Heart left ventricle (tissue), 16 donors: ENCODE measurements around the gene PDE11A. TPM values are rescaled to one million over a fixed set of nuclear protein-coding genes. Genes with fewer than 3 reads are reported as not detected.

ENCODE experiments used
- ATAC-seq, 4 donors: fragments of 200-7000 bp; cut with Tn5 transposase; one replicate each; pipeline ENCODE4 v1.9.1; 2020 to 2022; ENCODE audit warnings: moderate library complexity in 4 of 4, mild to moderate bottlenecking in 3 of 4, moderate number of reproducible peaks in 1 of 4
- DNase-seq, 5 donors: peaks; one replicate each; pipeline ENCODE4 v3.0.0-alpha.2; 2020
- H3K27ac ChIP-seq, 12 donors: fragments of 200-600 bp; sonication (generic) in 4 of 12; one replicate each; pipeline versions ENCODE4 v1.5.0 to v1.8.0; 2016 to 2022; ENCODE audit warnings: mild to moderate bottlenecking in 2 of 12
- H3K27me3 ChIP-seq, 9 donors: fragments of 200-600 bp; sonication (generic) in 2 of 9; one replicate each; pipeline versions ENCODE4 v1.5.1 to v1.8.0; 2016 to 2022; ENCODE audit warnings: mild to moderate bottlenecking in 3 of 9
- H3K36me3 ChIP-seq, 9 donors: fragments of 200-600 bp; sonication (generic) in 2 of 9; one replicate each; pipeline versions ENCODE4 v1.5.0 to v1.8.0; 2018 to 2022; ENCODE audit warnings: mild to moderate bottlenecking in 2 of 9
- H3K4me1 ChIP-seq, 12 donors: fragments of 200-600 bp; sonication (generic) in 4 of 12; one replicate each; pipeline versions ENCODE4 v1.5.0 to v1.8.0; 2016 to 2022; ENCODE audit warnings: mild to moderate bottlenecking in 3 of 12
- H3K4me3 ChIP-seq, 12 donors: fragments of 200-600 bp; sonication (generic) in 4 of 12; one replicate each; pipeline versions ENCODE4 v1.5.0 to v1.8.0; 2017 to 2022; ENCODE audit warnings: mild to moderate bottlenecking in 9 of 12, moderate library complexity in 4 of 12
- H3K9me3 ChIP-seq, 12 donors: fragments of 200-600 bp; sonication (generic) in 4 of 12; one replicate each; pipeline versions ENCODE4 v1.5.0 to v1.8.0; 2016 to 2022; ENCODE audit warnings: mild to moderate bottlenecking in 1 of 12
- CTCF ChIP-seq, 12 donors: fragments of 200-600 bp; sonication (generic) in 4 of 12; IDR thresholded peaks; one replicate each; pipeline versions ENCODE4 v1.5.0 to v1.8.0; 2018 to 2022; ENCODE audit warnings: antibody characterized with exemption in 12 of 12, mild to moderate bottlenecking in 5 of 12
- POLR2A ChIP-seq, 2 donors: fragments of 450-650 bp; IDR thresholded peaks; one replicate each; pipeline ENCODE4 v1.6.1; 2017; ENCODE audit warnings: antibody characterized with exemption in 2 of 2, mild to moderate bottlenecking in 2 of 2, moderate library complexity in 2 of 2
- WGBS, 4 donors: extraction: QIAGEN DNeasy Blood & Tissue Kit in 2 of 4; methylation state at CpG; one replicate each; pipeline versions ENCODE4 v1.1.5 to v1.1.7; 2013 to 2018; 5-methylcytosine and 5-hydroxymethylcytosine counted together
- intact Hi-C, 10 donors: fragments of 100-400 bp; cut with DNase I; formaldehyde crosslinking; loops; one replicate each; pipeline versions ENCODE4 v1.11.1 to v1.14.2; 2022
- polyA plus RNA-seq, 2 donors: library from polyadenylated mRNA; stranded (reverse); fragments of 200-250 nt; gene quantifications; one replicate each; pipeline ENCODE4 v1.2.3, GENCODE V29; 2013
- total RNA-seq, 9 donors: library from RNA; depleted of rRNA in 2 of 9; stranded (reverse); fragments of >200 nt in 2 of 9; fragmentation: NEBNext Ultra II Directional in 3 of 9; extraction: Animal tissue kit (Norgen Biotek cat#: 25700) in 3 of 9; gene quantifications; one replicate each; pipeline versions ENCODE4 v1.1.0 to v1.2.4, GENCODE V29; 2016 to 2023
- donor health status: ischemic (EF 13 %, LVEDD 7.1; RV severe dilation, severe dysfunction).
- donor health status: healthy with polysubstance abuse.
- donor health status: DM: no; HTN: yes; CAD: no.
- donor health status: DM: no; HTN: no; CAD: no.
- donor health status: ischemic (EF 25% LVEDD 6.9; RV normal size, moderate dysfunction).
- donor health status: ischemic (EF 25% LVEDD 5.7; RV mildly dilated, moderate dysfunction).
- donor health status: healthy.
- donor health status: DM: yes; HTN: yes; CAD: no.
- donor health status: ischemic (EF 35%, LVEDD 5.7; RV mildly dilated, moderate dysfunction).
- donor health status: nonischemic (EF 11% LVEDD 7.7; RV severe dilation, severe dysfunction).
- donor health status: DM: yes; HTN: yes; CAD: no.
- donor health status: PGD.
- donor health status: ischemic (EF 29% LVEDD 5.4; RV normal size, mild dysfunction).
- donor health status: nonischemic (EF 23%, LVEDD 6.1; RV moderate dilation, normal function).

PDE11A gene
- total and polyA plus RNA-seq, 11 donors = 0.24 to 2.9 (median 0.88) TPM

GRCh38 chr2:177772529-177772928 lies 300.0 kb downstream of the PDE11A start:
- TF ChIP-seq POLR2A (IDR thresholded peaks at IDR 0.05) = no peak
- TF ChIP-seq CTCF (IDR thresholded peaks at IDR 0.05) = peak; percentile 31 to 61 (median 41)
- H3K36me3 ChIP-seq = no peaks in the 10 kb centered on the region
- ATAC-seq (no peak), DNase-seq (no peak)
- intact Hi-C loops = loop anchor here in 1 of 10 donors (5.0 kb wide), 1 partner anchor 110 kb away; no protein-coding TSS in a partner anchor
- no peaks in the 10 kb centered on the region for H3K9me3 ChIP-seq
- H3K27ac ChIP-seq = no peak overlapping the region
- peaks cover 0 to 3% (median 0%) of the 10 kb centered on the region in 12 donors for H3K4me1 ChIP-seq
- H3K4me3 ChIP-seq = no peak overlapping the region
- H3K27me3 ChIP-seq = no peaks in the 10 kb centered on the region

GRCh38 chr2:177771191-177771590 lies 301.4 kb downstream of the PDE11A start:
- no peaks in the 10 kb centered on the region for H3K9me3 ChIP-seq
- ATAC-seq (no peak), DNase-seq (no peak)
- H3K4me3 ChIP-seq = no peak overlapping the region
- TF ChIP-seq POLR2A (IDR thresholded peaks at IDR 0.05) (no peak), CTCF (IDR thresholded peaks at IDR 0.05) (no peak)
- intact Hi-C loops = loop anchor here in 1 of 10 donors (5.0 kb wide), 1 partner anchor 111 kb away; no protein-coding TSS in a partner anchor
- H3K36me3 ChIP-seq = no peaks in the 10 kb centered on the region
- 80 to 94% (median 86%) methylated on average over 3 of the region's 3 CpGs for WGBS, 4 donors
- H3K4me1 ChIP-seq = peaks cover 0 to 3% (median 0%) of the 10 kb centered on the region in 12 donors
- H3K27ac ChIP-seq = no peak overlapping the region
- H3K27me3 ChIP-seq = no peaks in the 10 kb centered on the region

DNA sequence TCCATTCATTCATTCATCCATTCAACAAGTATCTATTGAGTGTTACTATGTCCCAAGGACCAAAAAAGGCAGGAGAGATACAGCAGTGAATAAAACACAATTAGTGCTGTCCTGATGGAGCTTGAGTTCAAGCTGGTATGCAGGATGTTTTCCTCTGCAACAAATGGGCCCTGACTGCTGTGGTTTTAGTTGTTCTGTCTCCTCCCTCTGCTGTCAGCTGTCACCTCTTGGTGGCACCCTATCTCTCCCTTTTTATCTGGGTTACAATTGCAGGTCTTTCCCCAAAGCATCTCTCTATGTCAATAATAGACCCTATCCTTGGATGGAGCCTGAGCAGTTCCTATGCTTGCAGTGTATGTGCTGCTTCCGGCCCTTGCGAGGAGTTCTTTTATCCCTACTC lies 304.8 kb downstream of the PDE11A start:
- no peak for ATAC-seq
- peaks cover 0 to 8% (median 0%) of the 10 kb centered on the region in 12 donors for H3K4me1 ChIP-seq
- TF ChIP-seq POLR2A (IDR thresholded peaks at IDR 0.05) (no peak), CTCF (IDR thresholded peaks at IDR 0.05) (no peak)
- H3K4me3 ChIP-seq = no peak overlapping the region
- DNase-seq = no peak
- WGBS, 4 donors = 67 to 99% (median 95%) methylated on average over 2 of the region's 2 CpGs
- no peaks in the 10 kb centered on the region for H3K27me3 ChIP-seq
- no peak overlapping the region for H3K27ac ChIP-seq
- intact Hi-C loops = loop anchor here in 1 of 10 donors (10.0 kb wide), 1 partner anchor 433 kb away; no protein-coding TSS in a partner anchor
- H3K9me3 ChIP-seq = no peaks in the 10 kb centered on the region
- H3K36me3 ChIP-seq = no peaks in the 10 kb centered on the region

- H3K4me1 ChIP-seq = peaks cover 0 to 8% (median 0%) of the 10 kb centered on the region in 12 donors
- TF ChIP-seq CTCF (IDR thresholded peaks at IDR 0.05) (no peak), POLR2A (IDR thresholded peaks at IDR 0.05) (no peak)
- H3K4me3 ChIP-seq = no peak overlapping the region
- DNase-seq (no peak), ATAC-seq (no peak)
- no peaks in the 10 kb centered on the region for H3K36me3 ChIP-seq
- H3K27ac ChIP-seq = no peak overlapping the region
- WGBS, 4 donors = 92 to 95% (median 94%) methylated on average over 2 of the region's 2 CpGs
- intact Hi-C loops = loop anchor here in 1 of 10 donors (10.0 kb wide), 1 partner anchor 431 kb away; no protein-coding TSS in a partner anchor
- H3K9me3 ChIP-seq = no peaks in the 10 kb centered on the region
- H3K27me3 ChIP-seq = no peaks in the 10 kb centered on the region
These were observed 306.9 kb downstream of the PDE11A start for GRCh38 chr2:177765698-177766097.
